ENCODE data around the gene RFLNA.

GRCh38 chr12:124315372-124316044 is 20.6 kb downstream of the RFLNA start:
- no peak for TF ChIP-seq EZH2 (IDR thresholded peaks at IDR 0.05; ENCODE audit: borderline replicate concordance, insufficient read depth, low read length, poor library complexity, severe bottlenecking)
- TF ChIP-seq RAD21 (conservative IDR thresholded peaks at IDR 0.05): no peak
- no peak for TF ChIP-seq EP300 (conservative IDR thresholded peaks at IDR 0.05; ENCODE audit: poor library complexity, severe bottlenecking)
- no peak for TF ChIP-seq POLR2AphosphoS5 (IDR thresholded peaks at IDR 0.05)
- no peak for TF ChIP-seq MXI1 (conservative IDR thresholded peaks at IDR 0.05; ENCODE audit: poor library complexity, severe bottlenecking)
